Ishikawa (cell line): Measurements from ENCODE around the gene IL33.

Experiments used
- EGR1 ChIP-seq: IDR thresholded peaks from 2 replicates; pipeline ENCODE4 v1.6.1; 2012
- EP300 ChIP-seq: IDR thresholded peaks from 2 replicates; pipeline ENCODE4 v1.6.1; 2012; ENCODE audit warnings: borderline replicate concordance
- NFIC ChIP-seq: IDR thresholded peaks from 2 replicates; pipeline ENCODE4 v1.6.1; 2012
- RAD21 ChIP-seq: IDR thresholded peaks from 2 replicates; pipeline ENCODE4 v1.6.1; 2012; ENCODE audit warnings: low read depth
- TCF12 ChIP-seq: IDR thresholded peaks from 2 replicates; pipeline ENCODE4 v1.6.1; 2012; ENCODE audit warnings: low read depth
- YY1 ChIP-seq: IDR thresholded peaks from 2 replicates; pipeline ENCODE4 v1.6.1; 2012; ENCODE audit warnings: low read depth
- TF ChIP-seq, protein P1 (sequence below): IDR thresholded peaks from 2 replicates; pipeline ENCODE4 v1.6.1; 2012
- TF ChIP-seq, protein P2 (sequence below): IDR thresholded peaks from 2 replicates; pipeline ENCODE4 v1.6.1; 2012

DNA sequence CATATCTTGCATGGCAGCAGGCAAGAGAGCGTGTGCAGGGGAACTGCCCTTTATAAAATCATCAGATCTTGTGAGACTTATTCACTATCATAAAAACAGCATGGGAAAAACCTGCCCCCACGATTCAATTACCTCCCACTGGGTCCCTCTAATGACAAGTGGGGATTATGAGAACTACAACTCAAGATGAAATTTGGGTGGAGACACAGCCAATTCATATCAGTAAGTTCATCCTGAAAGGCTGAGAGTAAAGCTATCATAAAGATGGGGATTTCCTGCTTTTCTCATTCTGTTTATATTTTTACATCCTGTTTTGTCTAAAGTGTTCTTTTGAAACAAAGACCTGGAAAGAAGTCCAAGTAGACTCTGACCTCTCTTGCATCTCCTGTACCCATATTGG lies 28.9 kb upstream of the IL33 start:
- TF ChIP-seq YY1 (no peak), EGR1 (no peak), EP300 (no peak), NFIC (no peak), TCF12 (no peak), RAD21 (no peak)
- TF ChIP-seq, protein P1, sequence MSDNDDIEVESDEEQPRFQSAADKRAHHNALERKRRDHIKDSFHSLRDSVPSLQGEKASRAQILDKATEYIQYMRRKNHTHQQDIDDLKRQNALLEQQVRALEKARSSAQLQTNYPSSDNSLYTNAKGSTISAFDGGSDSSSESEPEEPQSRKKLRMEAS: no peak
- TF ChIP-seq, protein P2, sequence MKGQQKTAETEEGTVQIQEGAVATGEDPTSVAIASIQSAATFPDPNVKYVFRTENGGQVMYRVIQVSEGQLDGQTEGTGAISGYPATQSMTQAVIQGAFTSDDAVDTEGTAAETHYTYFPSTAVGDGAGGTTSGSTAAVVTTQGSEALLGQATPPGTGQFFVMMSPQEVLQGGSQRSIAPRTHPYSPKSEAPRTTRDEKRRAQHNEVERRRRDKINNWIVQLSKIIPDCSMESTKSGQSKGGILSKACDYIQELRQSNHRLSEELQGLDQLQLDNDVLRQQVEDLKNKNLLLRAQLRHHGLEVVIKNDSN: no peak
